ENCODE results near the gene BMP7. TPM values are rescaled to one million over a fixed set of nuclear protein-coding genes. Genes with fewer than 3 reads are reported as not detected.

The BMP7 gene
- total RNA-seq, 3 donors from 2014 or later: 1.7 to 2.8 (median 2.0) TPM

GRCh38 chr20:57174737-57175136 is 91.7 kb downstream of the BMP7 start:
- H3K4me1 ChIP-seq (ENCODE audit: low read depth): no peaks in the 10 kb centered on the region
- intact Hi-C loops (cut with DNase I, micrococcal nuclease): no loop called here
- no peak for ATAC-seq
- peak in 1 of 3 donors; percentile 32 for DNase-seq
- no peak overlapping the region for H3K4me3 ChIP-seq
- H3K36me3 ChIP-seq (ENCODE audit: low read depth): no peaks in the 10 kb centered on the region
- no peak for TF ChIP-seq CTCF (IDR thresholded peaks at IDR 0.05)
- no peaks in the 10 kb centered on the region for H3K9me3 ChIP-seq

GRCh38 chr20:57173986-57174385 is 92.5 kb downstream of the BMP7 start:
- no peak for ATAC-seq
- no peaks in the 10 kb centered on the region for H3K4me1 ChIP-seq (ENCODE audit: low read depth)
- intact Hi-C loops (cut with DNase I, micrococcal nuclease): no loop called here
- no peak overlapping the region for H3K4me3 ChIP-seq
- no peaks in the 10 kb centered on the region for H3K9me3 ChIP-seq
- H3K36me3 ChIP-seq (ENCODE audit: low read depth): no peaks in the 10 kb centered on the region
- peak in 1 of 3 donors; percentile 8 for DNase-seq
- TF ChIP-seq CTCF (IDR thresholded peaks at IDR 0.05): no peak

- H3K4me1 ChIP-seq (ENCODE audit: low read depth): no peaks in the 10 kb centered on the region
- intact Hi-C loops (cut with DNase I, micrococcal nuclease): no loop called here
- no peaks in the 10 kb centered on the region for H3K36me3 ChIP-seq (ENCODE audit: low read depth)
- peak in 1 of 3 donors; percentile 19 for DNase-seq
- no peaks in the 10 kb centered on the region for H3K9me3 ChIP-seq
- ATAC-seq: no peak
- no peak overlapping the region for H3K4me3 ChIP-seq
- no peak for TF ChIP-seq CTCF (IDR thresholded peaks at IDR 0.05)
Measured at GRCh38 chr20:57173041-57173440, 93.4 kb downstream of the BMP7 start.

- DNase-seq: peak in 2 of 3 donors; percentile 38 to 66
- no peaks in the 10 kb centered on the region for H3K4me1 ChIP-seq (ENCODE audit: low read depth)
- no peaks in the 10 kb centered on the region for H3K36me3 ChIP-seq (ENCODE audit: low read depth)
- intact Hi-C loops (cut with DNase I, micrococcal nuclease): no loop called here
- peak; percentile 57 for ATAC-seq
- no peak overlapping the region for H3K4me3 ChIP-seq
- TF ChIP-seq CTCF (IDR thresholded peaks at IDR 0.05): no peak
- H3K9me3 ChIP-seq: no peaks in the 10 kb centered on the region
Measured at GRCh38 chr20:57170343-57170742, 96.1 kb downstream of the BMP7 start.

- intact Hi-C loops (cut with DNase I, micrococcal nuclease): no loop called here
- no peak for ATAC-seq
- DNase-seq: no peak
Measured at GRCh38 chr20:57169162-57169561, 97.3 kb downstream of the BMP7 start.

More at GRCh38 chr20:57169162-57169561, 97.3 kb downstream of the BMP7 start:
- no peaks in the 10 kb centered on the region for H3K36me3 ChIP-seq (ENCODE audit: low read depth)
- H3K4me1 ChIP-seq (ENCODE audit: low read depth): no peaks in the 10 kb centered on the region
- H3K9me3 ChIP-seq: no peaks in the 10 kb centered on the region
- H3K4me3 ChIP-seq: no peak overlapping the region
- no peak for TF ChIP-seq CTCF (IDR thresholded peaks at IDR 0.05)

Measured in mucosa of descending colon (tissue), 3 donors.